ENCODE results near the gene TFDP2. TPM values are rescaled to one million over a fixed set of nuclear protein-coding genes. Genes with fewer than 3 reads are reported as not detected.

The TFDP2 gene
- total and polyA plus RNA-seq, 7 donors: 5.5 to 46.9 (median 29.7) TPM

GRCh38 chr3:142029791-142030190, 119.6 kb downstream of the TFDP2 start:
- ATAC-seq (peak in 2 of 4 donors; percentile 15 to 46), DNase-seq (no peak)
- Histone ChIP-seq H3K27me3 (ENCODE audit: insufficient read depth in 3 of 3, low read length in 2 of 3) (no peaks in the 10 kb centered on the region), H3K4me3 (no peak overlapping the region), H3K27ac (peak overlapping the region; percentile 59), H3K36me3 (ENCODE audit: insufficient read depth in 1 of 2, low read depth in 1 of 2) (no peaks in the 10 kb centered on the region), H3K4me1 (peaks cover 22% of the 10 kb centered on the region), H3K9me3 (no peaks in the 10 kb centered on the region)
- WGBS, 3 donors: 40 to 61% (median 50%) methylated on average over 5 of the region's 5 CpGs
- intact Hi-C loops (cut with DNase I): no loop called here
- TF ChIP-seq CTCF (IDR thresholded peaks at IDR 0.05): no peak

- peak overlapping the region; percentile 59 for H3K27ac ChIP-seq
These were observed 120.2 kb downstream of the TFDP2 start for GRCh38 chr3:142029052-142029642.

GRCh38 chr3:142028243-142028777, 121.0 kb downstream of the TFDP2 start:
- TF ChIP-seq CTCF (IDR thresholded peaks at IDR 0.05): no peak
- intact Hi-C loops (cut with DNase I): no loop called here
- ATAC-seq (peak; percentile 78 to 88 (median 84)), DNase-seq (no peak)
- 1 to 5% (median 4%) methylated on average over 4 of the region's 4 CpGs for WGBS, 3 donors
- Histone ChIP-seq H3K4me3 (peak overlapping the region; percentile 63), H3K9me3 (no peaks in the 10 kb centered on the region), H3K36me3 (ENCODE audit: insufficient read depth in 1 of 2, low read depth in 1 of 2) (no peaks in the 10 kb centered on the region), H3K27me3 (ENCODE audit: insufficient read depth in 3 of 3, low read length in 2 of 3) (no peaks in the 10 kb centered on the region), H3K4me1 (peaks cover 22% of the 10 kb centered on the region), H3K27ac (peak overlapping the region; percentile 59)

More at GRCh38 chr3:142029052-142029642, 120.2 kb downstream of the TFDP2 start:
- Histone ChIP-seq H3K36me3 (ENCODE audit: insufficient read depth in 1 of 2, low read depth in 1 of 2) (no peaks in the 10 kb centered on the region), H3K4me1 (peaks cover 22% of the 10 kb centered on the region), H3K9me3 (no peaks in the 10 kb centered on the region), H3K27me3 (ENCODE audit: insufficient read depth in 3 of 3, low read length in 2 of 3) (no peaks in the 10 kb centered on the region), H3K4me3 (peak overlapping the region; percentile 63)
- ATAC-seq (no peak), DNase-seq (no peak)
- intact Hi-C loops (cut with DNase I): no loop called here
- 20 to 40% (median 32%) methylated on average over 3 of the region's 3 CpGs for WGBS, 3 donors
- no peak for TF ChIP-seq CTCF (IDR thresholded peaks at IDR 0.05)

DNA sequence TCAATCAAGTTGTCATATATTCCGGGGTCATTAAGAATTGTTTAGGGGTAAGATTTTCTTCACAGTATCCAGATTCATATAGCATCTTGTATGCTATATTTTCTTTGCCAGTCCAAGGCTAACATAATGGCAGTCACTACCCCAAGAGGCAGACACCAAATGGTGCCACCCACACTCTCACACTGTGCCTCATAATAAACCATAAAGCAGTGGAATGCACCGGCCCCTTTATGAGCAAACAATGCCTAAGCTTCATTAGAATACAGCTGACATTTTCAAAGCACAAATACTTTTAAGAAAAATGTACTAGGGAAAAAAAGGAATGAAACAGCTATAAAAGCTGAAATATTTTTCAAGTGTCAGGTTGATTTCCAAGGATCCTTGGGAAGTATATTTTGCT, 121.6 kb downstream of the TFDP2 start:
- H3K9me3 ChIP-seq: no peaks in the 10 kb centered on the region
- intact Hi-C loops (cut with DNase I): no loop called here
- H3K4me3 ChIP-seq: peak overlapping the region; percentile 63
- TF ChIP-seq CTCF (IDR thresholded peaks at IDR 0.05): no peak
- H3K27me3 ChIP-seq (ENCODE audit: insufficient read depth in 3 of 3, low read length in 2 of 3): no peaks in the 10 kb centered on the region
- WGBS, 3 donors: 0 to 2% (median 1%) methylated on average over 2 of the region's 2 CpGs
- peak overlapping the region; percentile 59 for H3K27ac ChIP-seq
- H3K36me3 ChIP-seq (ENCODE audit: insufficient read depth in 1 of 2, low read depth in 1 of 2): no peaks in the 10 kb centered on the region
- no peak for DNase-seq
- ATAC-seq: peak in 3 of 4 donors; percentile 68 to 79 (median 77)
- peaks cover 22% of the 10 kb centered on the region for H3K4me1 ChIP-seq

Data from psoas muscle (tissue), 8 donors.